T1000 (cell line): ENCODE data around the gene CLEC2B.

ENCODE experiments used
- DNase-seq: peaks from one replicate; lab custom pipeline; 2025; ENCODE audit warnings: mixed read lengths; lab: John Stamatoyannopoulos, UW

CLEC2B gene

GRCh38 chr12:9808504-9808903, 60.6 kb downstream of the CLEC2B start:
- no peak for DNase-seq

- no peak for DNase-seq
Measured at GRCh38 chr12:9806714-9807113, 62.4 kb downstream of the CLEC2B start.

- no peak for DNase-seq
Measured at GRCh38 chr12:9805883-9806282, 63.3 kb downstream of the CLEC2B start.
